ENCODE measurements around the gene RAB40C.

Gene RAB40C

DNA sequence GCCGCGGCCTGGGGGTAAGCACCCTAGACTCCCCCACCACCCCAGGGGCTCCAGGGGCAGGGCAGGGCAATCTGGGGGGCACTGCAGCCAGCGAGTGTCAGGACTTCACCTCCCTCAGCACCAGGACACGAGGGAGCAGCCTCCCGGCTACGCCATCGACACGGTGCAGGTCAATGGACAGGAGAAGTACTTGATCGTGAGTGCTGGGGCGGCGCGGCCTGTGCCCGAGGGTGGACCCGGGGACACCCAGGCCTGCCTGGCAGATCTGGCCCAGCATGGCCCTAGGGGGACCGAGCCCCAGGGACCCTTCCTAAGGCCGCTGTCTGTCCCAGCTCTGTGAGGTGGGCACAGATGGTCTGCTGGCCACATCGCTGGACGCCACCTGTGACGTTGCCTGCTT lies 82.5 kb downstream of the RAB40C start:
- no peak for DNase-seq

DNA sequence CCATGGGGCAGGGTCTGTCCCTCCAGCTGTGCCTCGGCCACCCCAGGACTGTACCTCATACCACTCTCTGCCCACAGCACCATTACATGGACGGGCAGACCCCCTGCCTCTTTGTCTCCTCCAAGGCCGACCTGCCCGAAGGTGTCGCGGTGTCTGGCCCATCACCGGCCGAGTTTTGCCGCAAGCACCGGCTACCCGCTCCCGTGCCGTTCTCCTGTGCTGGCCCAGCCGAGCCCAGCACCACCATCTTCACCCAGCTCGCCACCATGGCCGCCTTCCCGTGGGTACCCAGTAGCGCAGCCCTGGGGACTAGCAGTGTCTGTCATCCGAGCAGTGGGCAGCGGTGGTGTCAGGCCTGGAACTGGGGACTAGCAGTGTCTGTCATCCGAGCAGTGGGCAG lies 83.0 kb downstream of the RAB40C start:
- DNase-seq: no peak

DNA sequence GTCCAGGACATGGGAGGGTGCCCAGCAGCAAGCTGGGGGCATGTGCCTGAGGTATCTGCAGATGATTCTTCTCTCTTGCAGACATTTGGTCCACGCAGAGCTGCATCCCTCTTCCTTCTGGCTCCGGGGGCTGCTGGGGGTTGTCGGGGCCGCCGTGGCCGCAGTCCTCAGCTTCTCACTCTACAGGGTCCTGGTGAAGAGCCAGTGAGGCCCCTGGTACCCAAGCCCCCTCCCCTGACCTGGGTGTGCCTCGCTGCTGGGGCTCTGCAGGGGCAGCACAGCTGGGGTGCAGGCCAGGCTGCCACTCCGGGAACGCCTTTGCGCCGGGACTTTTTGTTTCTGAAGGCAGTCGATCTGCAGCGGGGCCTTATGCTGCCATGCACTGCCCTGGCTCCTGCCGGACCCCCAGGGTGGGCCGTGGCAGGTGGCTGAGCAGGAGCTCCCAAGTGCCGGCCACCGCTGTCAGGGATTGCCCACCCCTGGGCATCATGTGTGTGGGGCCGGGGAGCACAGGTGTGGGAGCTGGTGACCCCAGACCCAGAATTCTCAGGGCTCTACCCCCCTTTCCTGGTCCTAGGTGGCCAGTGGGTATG lies 83.6 kb downstream of the RAB40C start:
- DNase-seq: no peak

DNA sequence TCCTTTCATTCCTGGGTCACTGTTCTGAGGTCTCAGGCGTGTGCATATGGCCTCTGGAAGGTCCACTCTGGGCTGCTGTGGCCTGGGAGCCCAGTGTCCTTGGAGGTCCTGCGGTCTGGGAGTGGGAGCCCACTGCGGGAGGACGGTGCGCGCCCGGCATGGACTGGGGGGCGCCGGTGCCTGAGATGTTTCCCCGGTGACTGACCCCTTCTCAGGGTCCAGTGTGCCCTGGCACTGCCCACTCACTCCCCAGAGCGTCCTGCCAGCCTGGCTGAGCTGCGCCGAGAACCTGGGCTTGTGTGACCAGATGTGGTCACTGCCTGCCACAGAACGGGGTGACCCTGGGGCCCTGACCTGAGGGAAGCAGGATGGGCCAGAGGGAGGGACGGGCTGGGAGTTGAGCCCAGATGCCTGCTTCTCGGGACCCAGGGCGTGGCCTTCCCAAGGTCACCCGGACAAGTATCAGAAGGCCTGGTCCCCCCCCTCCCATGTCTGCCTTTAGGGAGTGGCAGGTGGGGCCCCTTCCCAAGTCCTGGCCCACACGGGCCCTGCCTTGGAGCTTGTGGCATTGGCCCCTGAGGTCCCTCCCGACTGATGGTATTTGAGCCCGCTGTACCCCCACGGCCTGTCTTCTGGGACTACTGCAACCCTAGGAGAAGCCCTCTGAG lies 84.5 kb downstream of the RAB40C start:
- no peak for DNase-seq

DNA sequence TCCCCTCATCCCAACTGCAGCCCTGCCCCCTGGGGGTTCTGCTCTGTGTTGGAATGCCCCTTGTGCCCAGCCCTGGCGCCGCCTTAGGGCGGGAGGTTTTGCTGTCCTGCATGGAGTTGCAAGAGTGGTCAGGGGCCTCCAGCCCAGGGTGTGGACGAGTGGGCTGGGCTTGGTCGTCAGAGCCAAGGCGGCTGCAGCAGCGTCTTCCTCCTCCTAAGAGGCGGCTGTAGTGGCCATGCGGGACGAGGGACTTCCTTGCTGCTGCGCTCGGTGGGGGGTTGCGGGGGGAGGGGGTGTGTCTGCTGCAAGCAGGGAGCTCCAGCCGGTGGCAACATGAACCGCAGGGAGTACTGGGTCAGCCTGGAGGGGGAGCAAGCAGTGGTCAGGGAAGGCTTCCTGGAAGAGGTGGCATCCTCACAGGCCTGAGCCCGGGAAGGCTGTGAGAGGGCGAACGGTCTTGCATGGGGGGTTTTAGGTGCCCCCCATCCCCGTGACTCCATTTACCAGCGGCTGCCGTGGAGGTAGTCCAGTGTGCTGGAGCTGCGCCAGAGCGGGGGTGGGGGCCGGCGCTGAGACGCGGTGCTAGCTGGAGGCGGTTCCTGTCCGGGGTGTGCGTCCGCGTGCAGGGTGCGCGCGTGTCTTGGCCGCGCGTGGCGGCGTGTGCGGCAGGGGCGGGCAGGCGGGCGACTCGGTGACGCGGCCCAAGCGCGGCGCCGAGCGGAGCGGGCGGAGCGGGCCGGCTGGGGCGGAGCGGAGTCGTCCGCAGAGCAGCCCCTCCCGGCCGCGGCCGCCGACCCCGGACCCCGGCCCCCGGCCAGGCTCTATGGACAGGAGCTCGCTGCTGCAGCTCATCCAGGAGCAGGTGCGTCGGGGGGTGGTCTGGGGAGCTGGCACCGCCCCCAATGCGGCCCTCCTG lies 85.4 kb downstream of the RAB40C start, which contains the start of gene RHBDL1:
Gene RHBDL1 (plus strand): TSS at position 704 of the 916 bp plus-strand sequence. CDS start 120 bp downstream, at position 824.
- no peak for DNase-seq

DNA sequence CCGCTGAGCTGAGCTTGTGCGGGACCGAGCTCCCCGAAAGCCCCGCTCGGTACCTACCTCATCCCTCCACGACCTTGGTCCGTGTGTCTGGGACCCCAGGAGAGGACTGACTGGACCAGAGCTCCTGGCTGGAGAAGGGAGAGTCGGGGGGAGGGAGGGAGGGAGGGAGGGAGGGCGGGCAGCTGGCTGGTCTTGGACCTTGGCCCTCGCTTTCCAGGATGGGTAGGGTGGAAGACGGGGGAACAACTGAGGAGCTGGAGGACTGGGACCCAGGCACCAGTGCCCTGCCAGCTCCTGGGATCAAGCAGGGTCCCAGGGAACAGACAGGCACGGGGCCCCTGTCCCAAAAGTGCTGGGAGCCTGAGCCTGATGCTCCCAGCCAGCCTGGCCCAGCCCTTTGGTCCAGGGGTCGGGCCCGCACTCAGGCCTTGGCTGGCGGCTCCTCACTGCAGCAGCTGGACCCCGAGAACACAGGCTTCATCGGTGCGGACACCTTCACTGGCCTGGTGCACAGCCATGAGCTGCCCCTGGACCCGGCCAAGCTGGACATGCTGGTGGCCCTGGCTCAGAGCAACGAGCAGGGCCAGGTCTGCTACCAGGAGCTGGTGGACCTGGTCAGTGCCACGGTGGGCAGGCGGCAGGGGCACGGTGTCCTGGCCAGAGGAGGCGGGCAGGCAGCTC lies 86.2 kb downstream of the RAB40C start:
- DNase-seq: no peak

DNA sequence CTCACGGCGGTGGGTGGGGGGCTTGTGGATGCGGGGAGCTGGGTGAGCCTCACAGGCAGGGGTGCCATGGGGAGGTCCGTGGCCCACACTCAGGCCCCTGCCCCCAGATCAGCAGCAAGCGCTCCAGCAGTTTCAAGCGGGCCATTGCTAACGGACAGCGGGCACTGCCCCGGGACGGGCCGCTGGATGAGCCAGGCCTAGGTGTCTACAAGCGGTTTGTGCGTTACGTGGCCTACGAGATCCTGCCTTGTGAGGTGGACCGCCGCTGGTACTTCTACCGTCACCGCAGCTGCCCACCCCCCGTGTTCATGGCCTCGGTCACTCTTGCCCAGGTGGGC lies 86.7 kb downstream of the RAB40C start:
- no peak for DNase-seq

DNA sequence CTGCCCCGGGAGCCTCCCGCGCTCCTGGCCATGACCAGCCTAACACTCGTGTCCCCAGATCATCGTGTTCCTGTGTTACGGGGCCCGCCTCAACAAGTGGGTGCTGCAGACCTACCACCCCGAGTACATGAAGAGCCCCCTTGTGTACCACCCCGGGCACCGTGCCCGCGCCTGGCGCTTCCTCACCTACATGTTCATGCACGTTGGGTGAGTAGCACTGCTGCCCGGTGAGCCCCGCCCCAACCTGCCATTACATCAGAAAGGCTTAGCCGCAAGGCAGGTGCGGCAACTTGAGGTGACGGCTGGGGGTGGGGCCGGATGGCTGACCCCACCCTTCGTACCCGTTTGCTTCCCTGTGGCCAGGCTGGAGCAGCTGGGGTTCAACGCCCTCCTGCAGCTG lies 87.0 kb downstream of the RAB40C start:
- DNase-seq: no peak

DNA sequence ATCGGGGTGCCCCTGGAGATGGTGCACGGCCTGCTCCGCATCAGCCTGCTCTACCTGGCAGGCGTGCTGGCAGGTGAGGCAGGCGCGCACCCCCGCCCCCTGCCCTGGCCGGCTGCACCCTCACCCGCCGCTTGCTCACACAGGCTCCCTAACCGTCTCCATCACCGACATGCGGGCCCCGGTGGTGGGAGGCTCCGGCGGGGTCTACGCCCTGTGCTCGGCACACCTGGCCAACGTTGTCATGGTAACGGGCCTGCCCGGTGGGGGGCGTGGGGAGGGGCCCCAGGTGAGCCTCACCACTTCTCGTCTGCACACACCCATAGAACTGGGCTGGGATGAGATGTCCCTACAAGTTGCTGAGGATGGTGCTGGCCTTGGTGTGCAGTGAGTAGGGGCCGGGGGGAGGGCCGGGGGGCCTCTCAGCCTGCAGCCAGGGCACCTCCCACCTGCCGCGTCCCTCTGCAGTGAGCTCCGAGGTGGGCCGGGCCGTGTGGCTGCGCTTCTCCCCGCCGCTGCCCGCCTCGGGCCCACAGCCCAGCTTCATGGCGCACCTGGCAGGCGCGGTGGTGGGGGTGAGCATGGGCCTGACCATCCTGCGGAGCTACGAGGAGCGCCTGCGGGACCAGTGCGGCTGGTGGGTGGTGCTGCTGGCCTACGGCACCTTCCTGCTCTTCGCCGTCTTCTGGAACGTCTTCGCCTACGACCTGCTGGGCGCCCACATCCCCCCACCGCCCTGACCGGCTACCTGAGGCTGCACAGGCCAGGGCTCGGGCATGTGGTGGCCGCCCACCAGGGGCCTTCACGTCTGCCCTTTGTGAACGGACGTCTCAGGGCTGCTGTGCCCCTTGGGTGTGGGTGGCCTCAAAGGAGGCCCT lies 87.7 kb downstream of the RAB40C start:
- DNase-seq: no peak

DNA sequence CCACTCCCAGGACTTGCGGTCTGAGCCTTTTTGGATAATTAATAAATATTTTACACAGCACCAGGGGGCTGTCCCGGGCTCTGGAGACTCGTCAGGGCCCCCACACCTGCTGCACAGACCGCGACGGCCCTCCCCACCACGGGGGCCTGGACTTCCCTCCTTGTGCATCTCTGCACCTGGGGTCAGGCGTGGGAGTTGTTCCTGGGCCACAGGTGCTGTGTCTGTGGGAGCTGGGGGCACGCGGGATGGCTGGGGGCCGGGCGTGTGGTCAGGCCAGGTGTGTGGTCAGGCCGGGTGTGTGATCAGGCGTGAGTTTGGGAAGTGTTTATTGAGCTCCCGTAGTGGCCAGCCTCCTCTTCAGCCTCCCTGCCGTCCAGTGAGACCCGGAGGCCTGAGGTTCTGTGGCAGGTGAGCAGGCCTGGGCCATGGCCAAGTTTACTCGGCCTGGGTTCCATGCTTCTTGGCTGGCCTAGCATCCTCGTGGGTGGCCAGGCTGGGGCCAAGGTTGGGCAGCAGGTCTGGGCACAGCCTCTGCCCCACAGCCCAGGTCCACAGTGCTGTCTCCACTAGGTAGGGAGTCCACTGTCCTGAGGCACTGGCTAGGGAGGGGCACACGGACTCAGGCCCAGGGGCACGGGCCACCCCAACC lies 88.5 kb downstream of the RAB40C start:
- DNase-seq: no peak
